ENCODE results near the gene POLD3. TPM values are rescaled to one million over a fixed set of nuclear protein-coding genes. Genes with fewer than 3 reads are reported as not detected.

POLD3 gene
- total RNA-seq, 3 donors from 2014 or later, result 9.8 to 23.3 (median 16.7) TPM

DNA sequence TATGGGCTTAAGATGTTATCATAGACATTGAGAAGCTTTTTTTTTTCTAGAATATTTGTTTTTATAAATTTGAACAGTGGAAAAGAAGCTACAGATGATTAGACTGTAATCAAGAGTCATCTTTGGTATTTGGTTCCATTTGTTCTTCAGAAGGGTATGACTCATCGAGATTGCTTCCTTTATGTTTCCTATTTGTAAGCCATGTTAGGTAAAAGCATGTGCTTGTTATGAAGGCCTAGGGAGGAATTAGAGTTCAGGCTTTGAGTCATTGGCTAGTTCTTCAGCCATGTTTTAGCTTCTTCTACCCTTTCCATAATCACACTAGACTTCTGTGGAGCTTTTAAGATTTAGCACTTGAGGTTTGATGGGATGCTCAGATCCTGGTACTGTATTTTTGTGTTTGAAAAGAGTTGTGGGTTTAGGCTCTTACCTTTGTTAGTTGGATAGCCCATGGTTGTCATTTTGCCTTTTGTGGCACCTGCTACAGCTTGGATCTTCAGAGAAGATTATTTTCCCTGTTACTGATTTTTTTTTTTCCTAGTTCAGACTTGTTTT is 44.3 kb downstream of the POLD3 start:
- H3K9me3 ChIP-seq, result no peaks in the 10 kb centered on the region
- no peak for DNase-seq (ENCODE audit: low spot score in 2 of 2)
- H3K4me3 ChIP-seq, result no peak overlapping the region
- H3K4me1 ChIP-seq, result no peaks in the 10 kb centered on the region
- TF ChIP-seq, protein P1, sequence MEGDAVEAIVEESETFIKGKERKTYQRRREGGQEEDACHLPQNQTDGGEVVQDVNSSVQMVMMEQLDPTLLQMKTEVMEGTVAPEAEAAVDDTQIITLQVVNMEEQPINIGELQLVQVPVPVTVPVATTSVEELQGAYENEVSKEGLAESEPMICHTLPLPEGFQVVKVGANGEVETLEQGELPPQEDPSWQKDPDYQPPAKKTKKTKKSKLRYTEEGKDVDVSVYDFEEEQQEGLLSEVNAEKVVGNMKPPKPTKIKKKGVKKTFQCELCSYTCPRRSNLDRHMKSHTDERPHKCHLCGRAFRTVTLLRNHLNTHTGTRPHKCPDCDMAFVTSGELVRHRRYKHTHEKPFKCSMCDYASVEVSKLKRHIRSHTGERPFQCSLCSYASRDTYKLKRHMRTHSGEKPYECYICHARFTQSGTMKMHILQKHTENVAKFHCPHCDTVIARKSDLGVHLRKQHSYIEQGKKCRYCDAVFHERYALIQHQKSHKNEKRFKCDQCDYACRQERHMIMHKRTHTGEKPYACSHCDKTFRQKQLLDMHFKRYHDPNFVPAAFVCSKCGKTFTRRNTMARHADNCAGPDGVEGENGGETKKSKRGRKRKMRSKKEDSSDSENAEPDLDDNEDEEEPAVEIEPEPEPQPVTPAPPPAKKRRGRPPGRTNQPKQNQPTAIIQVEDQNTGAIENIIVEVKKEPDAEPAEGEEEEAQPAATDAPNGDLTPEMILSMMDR (IDR thresholded peaks at IDR 0.05), result no peak
- TF ChIP-seq POLR2AphosphoS5 (IDR thresholded peaks at IDR 0.05), result no peak
- no peak for TF ChIP-seq POLR2A (IDR thresholded peaks at IDR 0.05)
- intact Hi-C loops (cut with DNase I; ENCODE audit: low total_unique reads), result no loop called here
- H3K27ac ChIP-seq, result no peak overlapping the region
- no peaks in the 10 kb centered on the region for H3K36me3 ChIP-seq
- H3K27me3 ChIP-seq, result no peaks in the 10 kb centered on the region

DNA sequence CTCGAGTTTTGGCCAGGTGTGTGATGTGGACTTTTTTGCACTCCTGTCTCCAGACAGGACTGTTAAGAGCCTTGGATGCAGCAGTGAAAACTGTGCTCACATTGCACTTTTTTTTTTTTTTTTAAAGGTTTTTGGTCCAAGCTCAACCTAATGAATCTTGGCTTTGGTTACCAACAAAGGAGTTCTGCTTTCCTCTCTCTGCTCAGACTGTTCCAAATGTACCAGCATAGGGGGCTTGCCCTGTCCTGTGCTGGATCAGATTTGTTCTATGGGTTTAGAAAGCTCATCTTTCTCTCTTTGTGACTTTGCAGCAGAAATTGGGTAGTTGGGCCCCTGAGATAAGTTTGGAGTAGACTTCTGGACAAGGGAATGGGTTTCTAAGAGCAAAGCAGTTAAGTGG is 45.3 kb downstream of the POLD3 start:
- Histone ChIP-seq H3K4me3 (no peak overlapping the region), H3K36me3 (no peaks in the 10 kb centered on the region), H3K4me1 (no peaks in the 10 kb centered on the region), H3K27me3 (no peaks in the 10 kb centered on the region), H3K27ac (no peak overlapping the region), H3K9me3 (no peaks in the 10 kb centered on the region)
- no peak for DNase-seq (ENCODE audit: low spot score in 2 of 2)
- intact Hi-C loops (cut with DNase I; ENCODE audit: low total_unique reads), result no loop called here
- no peak for TF ChIP-seq POLR2A (IDR thresholded peaks at IDR 0.05)
- TF ChIP-seq, protein P1 (IDR thresholded peaks at IDR 0.05), result no peak
- no peak for TF ChIP-seq POLR2AphosphoS5 (IDR thresholded peaks at IDR 0.05)

DNA sequence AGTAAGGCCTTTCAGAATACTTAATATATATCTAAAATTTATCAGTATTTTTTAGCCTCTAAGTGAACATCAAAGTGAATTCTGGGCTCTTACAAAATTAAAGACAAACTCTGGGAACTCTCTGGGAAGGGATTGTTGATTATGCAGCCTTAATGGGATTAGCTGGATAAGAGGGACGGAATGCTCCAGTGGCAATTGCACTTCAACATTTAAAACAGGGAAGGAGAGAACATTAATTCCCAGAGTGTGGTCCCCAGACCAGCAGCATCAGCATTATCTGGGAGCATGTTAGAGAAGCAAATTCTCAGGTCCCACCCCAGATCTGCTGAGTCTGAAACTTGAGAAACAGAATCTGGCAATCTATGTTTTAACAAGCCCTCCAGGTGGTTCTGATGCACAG is 46.5 kb downstream of the POLD3 start:
- no peaks in the 10 kb centered on the region for H3K36me3 ChIP-seq
- H3K4me3 ChIP-seq, result no peak overlapping the region
- no peaks in the 10 kb centered on the region for H3K9me3 ChIP-seq
- no peak for DNase-seq (ENCODE audit: low spot score in 2 of 2)
- intact Hi-C loops (cut with DNase I; ENCODE audit: low total_unique reads), result no loop called here
- H3K27ac ChIP-seq, result no peak overlapping the region
- no peaks in the 10 kb centered on the region for H3K4me1 ChIP-seq
- no peaks in the 10 kb centered on the region for H3K27me3 ChIP-seq
- TF ChIP-seq, protein P1 (IDR thresholded peaks at IDR 0.05), result no peak
- no peak for TF ChIP-seq POLR2AphosphoS5 (IDR thresholded peaks at IDR 0.05)
- TF ChIP-seq POLR2A (IDR thresholded peaks at IDR 0.05), result no peak

DNA sequence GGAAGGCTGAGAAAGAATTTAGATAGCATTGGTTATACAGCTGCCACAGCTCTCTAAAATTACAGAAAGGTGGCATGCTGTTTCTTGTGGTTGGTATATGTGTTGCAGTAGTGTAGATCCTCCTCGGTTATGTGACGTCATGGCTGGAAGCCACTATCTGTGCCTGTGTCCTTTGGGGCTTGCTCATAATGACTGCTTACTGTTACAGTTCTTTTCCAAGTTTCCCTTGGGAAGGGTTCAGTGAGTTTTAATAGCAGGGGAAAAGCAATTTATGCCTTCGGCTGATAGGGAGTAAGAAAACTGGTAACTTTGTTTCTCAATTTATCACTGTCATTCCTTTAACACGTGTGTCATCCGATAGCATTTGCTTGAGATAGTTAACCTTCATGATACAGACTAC is 47.2 kb downstream of the POLD3 start:
- no peak for TF ChIP-seq POLR2AphosphoS5 (IDR thresholded peaks at IDR 0.05)
- no peak for TF ChIP-seq POLR2A (IDR thresholded peaks at IDR 0.05)
- TF ChIP-seq, protein P1 (IDR thresholded peaks at IDR 0.05), result no peak
- Histone ChIP-seq H3K36me3 (no peaks in the 10 kb centered on the region), H3K9me3 (no peaks in the 10 kb centered on the region), H3K27me3 (no peaks in the 10 kb centered on the region), H3K27ac (no peak overlapping the region), H3K4me1 (no peaks in the 10 kb centered on the region), H3K4me3 (no peak overlapping the region)
- DNase-seq (ENCODE audit: low spot score in 2 of 2), result no peak
- intact Hi-C loops (cut with DNase I; ENCODE audit: low total_unique reads), result no loop called here

DNA sequence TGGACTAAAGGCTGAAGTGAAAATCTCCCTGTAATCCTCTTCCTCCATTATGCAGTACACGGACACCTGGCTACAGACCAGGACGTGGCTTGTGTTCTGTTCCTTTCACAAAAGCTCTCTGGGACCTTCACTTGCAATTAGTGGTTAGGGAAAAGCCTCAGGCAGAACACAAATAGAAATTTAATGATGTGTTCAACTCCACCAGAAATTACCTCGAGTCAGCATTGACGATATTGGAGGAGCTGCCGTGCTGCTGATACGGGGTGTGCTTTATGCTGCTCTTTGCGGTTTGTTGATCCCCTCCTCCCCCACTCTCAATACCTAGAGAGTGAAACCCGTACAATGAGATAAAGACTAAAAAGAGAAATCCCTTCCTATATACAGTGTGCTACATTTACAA is 48.9 kb downstream of the POLD3 start:
- Histone ChIP-seq H3K4me1 (no peaks in the 10 kb centered on the region), H3K36me3 (no peaks in the 10 kb centered on the region), H3K27ac (peak overlapping the region in 1 of 2 donors; percentile 37), H3K27me3 (no peaks in the 10 kb centered on the region), H3K4me3 (no peak overlapping the region), H3K9me3 (no peaks in the 10 kb centered on the region)
- DNase-seq (ENCODE audit: low spot score in 2 of 2), result peak in 1 of 2 donors; percentile 55
- TF ChIP-seq POLR2A (IDR thresholded peaks at IDR 0.05) (no peak), POLR2AphosphoS5 (IDR thresholded peaks at IDR 0.05) (no peak)
- TF ChIP-seq, protein P1 (IDR thresholded peaks at IDR 0.05), result no peak
- intact Hi-C loops (cut with DNase I; ENCODE audit: low total_unique reads), result no loop called here

Data from breast epithelium (tissue), 4 donors.